ENCODE data around the gene TEX2. TPM values are rescaled to one million over a fixed set of nuclear protein-coding genes. Genes with fewer than 3 reads are reported as not detected.
"Not testable (repeated sequence)": the region's sequence is repeated elsewhere in the genome, so short reads cannot be mapped to it uniquely, and the experiment has no call there.

Gene TEX2
- total and polyA plus RNA-seq, 2 of the 13 experiments (the other 11 are each of a cell fraction or from before 2014, with no cell fraction given), result 21.4 to 37.7 TPM

GRCh38 chr17:64221679-64222078 lies 41.4 kb downstream of the TEX2 start (continued):
- no peak for TF ChIP-seq ZNF784 (CRISPR knock-in tag; IDR thresholded peaks at IDR 0.05; ENCODE audit: borderline replicate concordance)
- no peak for TF ChIP-seq CREB1 (IDR thresholded peaks at IDR 0.05)
- no peak for TF ChIP-seq CREB1 (CRISPR knock-in tag; IDR thresholded peaks at IDR 0.05)
- TF ChIP-seq ZNF770 (CRISPR knock-in tag; IDR thresholded peaks at IDR 0.05), result no peak
- no peak for TF ChIP-seq ZGPAT (CRISPR knock-in tag; IDR thresholded peaks at IDR 0.05)
- TF ChIP-seq ZMYM4 (CRISPR knock-in tag; IDR thresholded peaks at IDR 0.05), result no peak

- H3K9ac ChIP-seq (ENCODE audit: insufficient read depth, low read depth, low read length); H3K27ac ChIP-seq (ENCODE audit: extremely low read length, insufficient read depth, low read length); ATAC-seq; H2AFZ ChIP-seq (ENCODE audit: low read length); H3K4me3 ChIP-seq (replicated peaks in 1 of 3; ENCODE audit: insufficient read depth in 1 of 3, low read depth in 2 of 3, low read length in 3 of 3); FAIRE-seq; H3K4me2 ChIP-seq (ENCODE audit: low read depth, low read length); H3K9me3 ChIP-seq (ENCODE audit: low read length); POLR2A ChIA-PET; H3K36me3 ChIP-seq (replicated peaks in 1 of 2; ENCODE audit: control insufficient read depth in 1 of 2, insufficient read depth in 2 of 2, low read length in 2 of 2); DNase-seq (ENCODE audit: low spot score); H4K20me1 ChIP-seq (ENCODE audit: insufficient read depth, low read length); BruUV-seq (replicated peaks); intact Hi-C loops (cut with micrococcal nuclease; ENCODE audit: unreplicated experiment); CTCF ChIA-PET (ENCODE audit: low intra/inter-chr PET ratio, low total read pairs); H3K27me3 ChIP-seq (ENCODE audit: control insufficient read depth in 1 of 2, insufficient read depth in 2 of 2, low read length in 2 of 2); in situ Hi-C loops (cut with HindIII; ENCODE audit: extremely low pct_ligation_motif_present, low pct_unique_long_range_greater_than_20kb): not testable (repeated sequence)
- H3K4me1 ChIP-seq (ENCODE audit: insufficient read depth, low read length), result peaks cover 45% of the 10 kb centered on the region
- peaks cover 30% of the 10 kb centered on the region for H3K79me2 ChIP-seq (ENCODE audit: insufficient read depth, low read length)
- 95% methylated on average over 1 of the region's 1 CpG for WGBS (ENCODE audit: low lambda C conversion rate)
Observed at GRCh38 chr17:64220604-64221003, 42.5 kb downstream of the TEX2 start.

Measured in HepG2 (cell line).